GM19452 (cell line): ENCODE measurements around the gene RIBC2.
A peak's percentile ranks its signal among the peaks of the same experiment; 100 is the strongest.
"Not testable (repeated sequence)": the region's sequence is repeated elsewhere in the genome, so short reads cannot be mapped to it uniquely, and the experiment has no call there.

Experiments used
- ATAC-seq: cut with Tn5 transposase; IDR thresholded peaks from one replicate; pipeline ENCODE4 v1.9.1; 2021; ENCODE audit not compliant: unreplicated experiment

Gene RIBC2, protein sequence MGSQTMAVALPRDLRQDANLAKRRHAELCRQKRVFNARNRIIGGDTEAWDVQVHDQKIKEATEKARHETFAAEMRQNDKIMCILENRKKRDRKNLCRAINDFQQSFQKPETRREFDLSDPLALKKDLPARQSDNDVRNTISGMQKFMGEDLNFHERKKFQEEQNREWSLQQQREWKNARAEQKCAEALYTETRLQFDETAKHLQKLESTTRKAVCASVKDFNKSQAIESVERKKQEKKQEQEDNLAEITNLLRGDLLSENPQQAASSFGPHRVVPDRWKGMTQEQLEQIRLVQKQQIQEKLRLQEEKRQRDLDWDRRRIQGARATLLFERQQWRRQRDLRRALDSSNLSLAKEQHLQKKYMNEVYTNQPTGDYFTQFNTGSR

DNA sequence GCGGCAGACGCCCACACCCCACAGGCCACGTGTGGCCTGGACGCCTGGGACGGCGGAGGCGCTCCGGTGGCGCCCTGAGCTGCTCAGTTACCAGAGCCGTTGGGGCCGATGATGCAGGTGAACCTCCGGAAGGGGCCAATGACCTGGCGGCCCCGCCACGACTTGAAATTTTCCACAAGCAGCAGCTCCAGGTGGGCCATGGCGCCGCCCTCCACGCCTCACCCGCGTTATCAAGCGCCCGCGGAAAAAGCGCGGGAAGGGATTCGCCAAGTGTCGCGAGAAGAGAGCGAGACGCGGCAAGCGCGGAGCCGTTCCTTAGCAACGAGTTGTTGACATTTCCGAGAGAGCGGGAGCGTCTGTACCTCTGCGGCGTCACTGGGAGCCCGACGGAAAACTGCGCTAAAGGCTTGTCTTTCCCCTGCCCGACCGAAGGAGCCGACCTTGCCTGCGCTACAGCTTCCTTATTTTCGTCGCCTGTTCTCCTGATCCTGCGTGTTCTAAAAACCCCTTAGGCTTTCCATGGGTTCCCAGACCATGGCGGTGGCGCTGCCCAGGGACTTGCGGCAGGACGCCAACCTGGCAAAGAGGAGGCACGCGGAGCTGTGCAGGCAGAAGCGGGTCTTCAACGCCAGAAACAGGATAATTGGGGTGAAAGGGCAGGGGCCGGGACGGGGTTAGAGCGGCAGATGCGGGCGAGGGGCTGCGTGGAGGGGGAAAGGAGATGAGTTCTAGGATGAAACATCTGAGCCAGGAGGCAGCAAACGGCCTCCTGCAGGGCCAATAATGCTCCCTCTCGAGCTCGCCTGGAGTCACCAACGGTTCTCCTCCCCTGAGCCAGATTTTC lies at the start of gene RIBC2, which contains the start of gene SMC1B:
Gene RIBC2 (plus strand): TSS at position 326 of the 844 bp plus-strand sequence. CDS start 194 bp downstream, at position 520.
Gene SMC1B (minus strand): TSS at position 232 of the 844 bp plus-strand sequence. CDS start 32 bp downstream, at position 200.
- no peak for ATAC-seq

DNA sequence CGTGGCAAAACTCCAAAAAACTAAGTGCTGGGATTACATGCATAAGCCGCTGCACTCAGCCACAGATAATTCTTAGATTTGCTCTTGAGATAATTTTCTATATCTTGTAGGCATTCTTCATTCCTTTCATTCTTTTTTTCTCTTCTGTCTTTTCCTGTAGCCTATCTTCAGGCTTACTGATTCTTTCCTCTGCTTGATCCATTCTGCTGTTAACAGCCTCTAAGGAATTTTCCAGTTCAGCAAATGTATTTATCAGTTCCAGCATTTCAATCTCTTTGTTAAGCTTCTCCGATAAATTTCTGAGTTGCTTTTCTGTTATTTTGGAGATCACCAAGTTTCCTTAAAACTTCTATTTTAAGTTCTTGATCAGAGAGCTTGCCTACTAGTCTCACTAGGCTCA lies 46.8 kb upstream of the RIBC2 start:
- ATAC-seq = no peak

DNA sequence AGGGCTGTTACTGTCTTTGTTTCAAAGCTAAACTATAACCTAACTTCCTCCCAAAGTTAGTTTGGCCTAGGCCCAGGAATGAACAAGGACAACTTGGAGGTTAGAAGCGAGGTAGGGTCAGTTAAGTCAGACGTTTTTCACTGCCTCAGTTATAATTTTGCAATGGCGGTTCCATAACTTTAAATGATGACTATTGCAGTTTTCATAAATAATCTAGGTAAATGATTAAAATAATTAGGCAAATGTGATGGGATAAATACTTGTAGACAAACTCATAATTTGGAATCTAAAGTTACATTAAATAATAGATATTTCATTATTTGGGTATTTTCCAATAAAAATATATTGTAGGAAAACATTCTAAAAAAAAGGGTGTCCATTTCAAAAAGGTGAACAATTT lies 39.9 kb upstream of the RIBC2 start:
- ATAC-seq = not testable (repeated sequence)

DNA sequence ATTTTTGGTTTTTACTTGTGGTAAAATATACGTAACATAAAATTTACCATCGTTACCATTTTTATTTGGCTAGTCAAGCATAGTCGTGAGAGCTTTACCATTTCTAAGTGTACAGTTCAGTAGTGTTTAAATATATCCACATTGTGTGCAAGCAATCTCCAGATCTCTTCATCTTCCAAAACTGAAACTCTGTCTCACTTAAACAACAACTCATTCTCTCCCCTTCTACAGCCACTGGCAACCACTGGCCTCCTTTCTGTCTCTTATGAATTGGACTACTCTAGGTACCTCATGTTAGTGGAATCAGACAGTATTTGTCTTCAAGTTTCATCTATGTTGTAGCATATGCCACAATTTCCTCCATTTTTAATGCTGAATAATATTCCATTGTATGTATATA lies 37.5 kb upstream of the RIBC2 start:
- ATAC-seq = peak; percentile 64

DNA sequence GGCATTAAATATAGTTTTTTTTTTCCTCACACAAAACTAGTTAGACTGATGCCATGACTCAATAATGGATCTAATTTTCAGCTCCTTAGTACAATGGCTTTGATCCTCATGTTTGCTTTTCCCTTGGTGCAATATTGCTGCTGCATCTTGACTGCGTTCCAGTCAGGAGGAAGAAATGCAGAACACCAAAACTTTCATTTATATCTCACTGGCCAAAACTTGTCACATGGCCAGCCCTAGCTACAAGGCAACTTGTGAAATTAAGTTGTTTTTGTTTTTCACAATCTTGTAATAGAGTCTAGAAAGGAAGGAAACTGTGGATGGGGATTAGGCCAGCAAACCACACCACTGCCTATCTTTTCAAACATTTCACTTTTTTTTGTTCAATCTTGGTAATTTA lies 36.8 kb upstream of the RIBC2 start:
- no peak for ATAC-seq

DNA sequence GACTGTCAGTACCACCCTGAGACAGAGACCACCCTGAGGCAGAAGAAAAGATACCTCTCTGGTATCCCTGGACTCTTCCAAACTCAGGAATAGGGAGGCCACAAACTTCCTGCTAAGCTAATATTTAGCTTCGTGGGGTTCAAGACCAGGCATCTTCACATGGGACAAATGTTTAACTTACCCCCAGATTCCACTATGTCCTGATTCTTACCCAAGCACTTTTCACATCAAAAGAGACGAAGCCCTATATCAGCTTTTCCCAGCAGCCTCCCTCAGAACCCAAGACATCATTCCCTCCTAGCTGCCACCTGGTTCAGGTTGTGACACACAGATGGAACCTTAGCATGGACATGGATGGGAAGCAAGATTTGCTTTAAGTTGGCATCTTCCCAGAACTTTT lies 32.1 kb upstream of the RIBC2 start:
- ATAC-seq = no peak

DNA sequence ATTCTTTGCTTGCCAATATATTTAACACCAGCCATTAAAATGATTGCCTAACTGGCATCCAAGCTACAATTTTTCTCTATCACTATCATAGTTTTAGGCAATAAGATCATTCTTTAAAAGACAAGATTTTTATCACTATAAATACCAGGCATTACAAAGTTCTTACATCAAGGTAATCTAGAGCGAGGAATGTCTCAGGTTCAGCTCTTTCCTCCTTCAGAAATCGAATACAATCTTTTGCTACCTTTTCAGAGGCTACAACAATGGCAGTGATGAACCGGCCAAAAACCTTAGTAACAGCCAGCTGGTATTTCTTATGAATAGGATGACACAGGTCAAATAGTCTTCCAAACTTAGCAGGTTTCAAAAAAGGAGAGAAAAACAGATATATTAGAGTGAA lies 23.9 kb upstream of the RIBC2 start:
- no peak for ATAC-seq

DNA sequence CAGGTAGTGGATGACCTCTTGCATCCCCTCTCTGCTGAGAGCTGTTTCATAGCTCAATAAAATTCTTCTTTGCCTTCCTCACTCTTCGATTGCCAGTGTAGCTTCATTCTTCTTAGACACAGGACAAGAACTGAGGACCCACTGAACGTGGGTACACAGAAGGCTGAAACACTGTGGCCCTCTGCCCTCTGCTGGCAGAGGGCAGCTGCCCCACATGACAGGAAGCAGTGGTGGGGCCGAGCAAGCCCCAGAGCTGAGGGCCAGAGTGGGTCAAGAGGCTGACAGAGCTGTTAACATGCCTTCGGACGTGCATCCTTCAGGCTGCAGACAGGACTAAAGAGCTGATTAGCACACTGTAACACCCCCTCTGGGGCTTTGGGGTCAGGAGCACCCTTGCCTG lies 15.7 kb upstream of the RIBC2 start:
- ATAC-seq = no peak

DNA sequence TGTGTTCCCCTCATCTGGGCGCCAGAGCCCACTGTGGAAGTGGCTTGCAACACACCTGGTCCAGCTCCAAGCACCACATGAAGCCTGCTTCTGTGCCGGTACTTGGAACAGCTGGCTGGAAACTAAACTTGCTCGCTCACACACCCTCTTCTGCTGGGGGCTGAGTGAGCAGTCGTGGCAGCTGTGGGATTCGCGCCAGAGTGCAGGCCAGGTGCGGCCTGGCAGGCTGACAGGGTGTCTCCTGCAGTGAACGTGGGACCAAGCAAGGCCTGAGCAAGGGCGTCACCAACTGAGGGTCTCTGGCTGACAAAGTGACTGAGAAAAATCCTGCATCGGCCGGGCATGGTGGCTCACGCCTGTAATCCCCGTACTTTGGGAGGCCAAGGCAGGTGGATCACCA lies 15.3 kb upstream of the RIBC2 start:
- no peak for ATAC-seq

DNA sequence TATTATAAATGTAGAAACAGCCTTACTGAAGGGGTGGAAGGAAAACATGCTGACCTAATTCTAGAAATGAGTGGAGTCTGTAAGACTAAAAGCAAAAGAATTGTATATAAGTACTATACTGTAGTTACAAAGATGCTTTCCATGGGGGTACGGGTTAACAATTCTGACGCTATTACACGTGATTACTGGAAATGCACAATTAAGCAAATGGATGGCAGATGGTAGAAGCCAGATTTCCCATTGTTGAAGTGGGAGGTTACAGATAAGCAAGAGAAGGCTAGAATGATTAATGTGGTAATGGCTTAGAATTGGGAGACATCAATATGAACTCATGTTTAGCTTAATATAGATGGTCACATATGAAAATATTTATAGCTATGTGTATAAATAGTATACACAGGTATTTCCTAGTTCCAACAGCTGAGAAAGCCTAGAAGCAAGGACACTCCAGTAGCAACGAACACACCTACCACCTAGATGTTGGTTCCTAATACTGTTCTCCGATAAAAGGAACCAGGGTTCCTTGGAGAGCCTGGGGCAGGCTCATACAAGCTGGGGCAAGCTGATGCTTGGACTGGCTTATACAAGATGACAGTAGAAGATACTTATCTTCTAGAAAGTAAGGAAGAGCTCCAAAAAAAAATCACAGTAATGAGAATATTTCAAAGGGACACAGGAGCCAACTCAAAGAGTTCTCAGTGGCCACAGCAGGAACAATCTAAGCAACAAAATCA lies 13.6 kb upstream of the RIBC2 start:
- ATAC-seq = no peak

DNA sequence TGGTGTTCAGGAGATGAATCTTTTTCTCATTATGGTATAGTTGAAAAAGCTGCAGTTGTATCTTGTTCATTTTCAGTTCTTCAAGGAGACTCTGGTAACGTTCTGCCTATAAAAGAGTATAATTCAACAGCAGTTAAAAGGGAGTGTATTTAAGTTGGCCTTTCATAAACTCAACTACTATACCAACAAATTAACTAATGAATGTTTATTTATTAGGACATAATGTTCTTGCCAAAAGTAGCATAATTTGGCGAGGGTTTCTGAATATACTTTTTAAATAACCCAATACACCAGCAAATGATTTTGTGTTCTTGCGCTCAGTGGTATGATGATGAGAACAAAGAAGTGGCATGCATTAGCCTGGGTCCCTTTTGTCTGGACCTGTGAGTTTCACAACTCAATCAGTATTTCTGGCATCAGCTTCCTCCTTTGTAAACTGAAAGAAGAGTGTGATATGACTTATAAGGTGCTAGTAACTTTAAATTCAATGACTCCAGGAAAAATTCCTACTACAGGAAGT lies 11.0 kb upstream of the RIBC2 start:
- no peak for ATAC-seq

DNA sequence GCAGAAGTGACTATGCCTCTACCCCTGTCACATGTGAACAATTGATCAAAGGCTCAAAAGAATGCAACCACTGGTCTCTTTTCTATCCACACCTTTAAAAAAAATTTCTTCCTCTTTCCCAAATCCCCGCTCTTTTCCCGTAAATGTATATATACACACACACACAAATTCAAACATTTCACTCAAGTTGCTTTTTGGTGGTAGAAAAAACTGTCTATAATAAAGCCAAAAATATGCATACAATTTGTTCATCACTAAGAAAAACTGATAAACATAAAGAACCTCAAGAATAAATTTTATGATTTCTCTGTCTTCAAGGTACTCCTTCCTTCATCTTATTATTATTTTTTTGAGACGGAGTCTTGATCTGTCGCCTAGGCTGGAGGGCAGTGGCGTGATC lies 5.7 kb upstream of the RIBC2 start:
- ATAC-seq = no peak

DNA sequence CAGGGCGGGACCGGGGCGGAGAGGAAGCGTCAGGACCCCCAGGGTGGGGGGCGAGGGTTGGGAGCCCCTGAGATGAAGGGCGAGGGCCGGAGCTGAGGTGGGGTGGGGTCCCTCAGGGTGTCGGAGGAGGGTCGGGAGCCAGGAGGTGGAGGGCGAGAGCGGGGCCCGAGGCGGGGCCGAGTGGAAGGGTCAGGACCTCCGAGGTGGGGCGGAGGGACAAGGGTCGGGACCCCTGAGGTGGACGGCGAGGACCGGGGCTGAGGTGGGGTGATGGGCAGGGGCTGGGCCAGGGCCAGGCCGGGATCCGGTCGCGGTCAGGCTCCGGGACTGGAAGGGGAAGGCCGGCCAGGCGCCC lies 503 bp upstream of the RIBC2 start:
- no peak for ATAC-seq

DNA sequence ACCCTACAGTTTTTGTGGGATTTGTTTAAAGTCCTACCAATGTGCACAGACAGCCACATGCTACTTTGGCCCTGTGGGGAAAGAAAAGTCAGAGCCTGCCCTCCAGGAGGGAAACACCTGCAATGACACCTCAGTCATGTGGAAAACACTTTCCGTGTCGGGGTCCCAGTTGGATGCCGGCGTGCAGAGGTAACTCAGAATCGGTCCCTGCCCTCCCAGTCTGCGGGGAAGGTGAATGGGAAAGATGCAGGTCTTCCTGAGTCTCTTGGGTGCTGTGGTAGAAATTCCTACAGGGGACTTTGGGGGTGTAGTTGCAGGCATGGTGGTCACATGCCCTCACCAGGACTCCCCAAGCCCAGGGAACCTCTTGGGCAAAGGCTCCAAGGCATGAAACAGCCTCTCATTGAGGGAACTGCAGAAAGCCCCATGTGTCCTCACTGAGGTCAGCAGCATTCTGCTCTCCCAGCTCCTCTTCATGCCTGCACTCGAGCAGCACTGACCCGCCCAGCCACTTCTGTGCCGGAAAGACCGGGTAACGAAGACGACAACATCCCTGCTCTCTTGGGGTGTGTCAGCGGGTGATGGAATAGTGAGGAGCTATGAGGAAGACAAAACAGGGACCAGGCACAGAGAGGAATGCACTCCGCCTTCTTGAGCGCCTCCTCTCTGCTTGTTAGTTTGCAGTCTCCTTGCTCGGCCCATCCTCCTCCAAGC lies 4.7 kb downstream of the RIBC2 start:
- no peak for ATAC-seq

DNA sequence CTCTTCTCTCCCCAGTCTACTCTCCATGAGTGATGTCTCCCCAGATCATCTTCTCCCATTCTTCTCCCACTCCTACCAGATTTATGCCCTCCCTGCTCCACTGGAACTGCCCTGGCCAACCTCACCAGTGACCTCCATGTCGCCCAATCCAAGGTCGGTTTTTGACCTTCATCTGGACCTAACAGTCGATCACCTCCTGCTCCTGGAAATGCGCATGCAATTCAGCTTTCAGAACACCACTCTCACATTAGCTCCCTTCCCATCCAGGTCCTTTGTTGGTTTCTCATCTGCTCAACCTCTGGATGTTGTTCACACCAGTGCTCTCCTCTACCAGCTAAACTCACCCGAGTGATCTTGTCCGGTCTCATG lies 5.3 kb downstream of the RIBC2 start:
- ATAC-seq = no peak

DNA sequence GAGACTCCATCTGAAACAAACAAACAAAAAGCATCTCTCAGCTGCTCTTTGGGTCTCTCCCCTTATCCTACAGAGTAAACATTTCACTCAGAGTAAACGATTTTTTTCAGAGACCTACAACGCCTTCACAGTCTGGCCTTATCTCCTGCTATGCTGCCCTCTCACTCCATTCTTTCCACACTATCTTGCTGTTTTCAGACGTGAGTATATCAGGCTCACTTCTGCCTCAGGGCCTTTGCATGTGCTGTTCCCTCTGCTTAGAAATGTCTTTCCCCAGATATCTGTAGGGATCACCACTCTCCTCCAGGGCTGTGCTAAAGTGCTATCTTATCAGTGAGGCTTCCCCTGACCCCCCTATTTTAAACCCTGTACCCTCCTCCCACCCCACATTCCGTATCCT lies 6.5 kb downstream of the RIBC2 start:
- ATAC-seq = no peak

DNA sequence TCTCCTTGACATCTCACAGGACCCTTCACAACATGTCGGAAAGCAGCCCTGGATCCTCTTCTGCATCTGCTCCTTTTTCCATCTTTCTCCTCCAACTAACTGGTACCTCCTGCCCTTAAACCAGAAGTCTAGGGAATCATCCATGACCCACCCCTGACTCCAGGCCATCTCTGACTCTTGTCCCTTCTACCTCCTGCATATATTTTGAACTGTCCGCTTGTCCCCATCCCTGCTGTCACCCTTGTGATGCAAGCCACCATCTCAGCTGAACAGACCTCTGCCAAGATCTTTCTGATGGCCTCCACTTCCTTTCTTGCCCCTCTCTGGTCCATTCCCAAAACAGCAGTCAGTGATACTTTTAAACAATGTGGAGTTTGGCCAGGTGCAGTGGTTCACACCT lies 7.0 kb downstream of the RIBC2 start:
- ATAC-seq = no peak

DNA sequence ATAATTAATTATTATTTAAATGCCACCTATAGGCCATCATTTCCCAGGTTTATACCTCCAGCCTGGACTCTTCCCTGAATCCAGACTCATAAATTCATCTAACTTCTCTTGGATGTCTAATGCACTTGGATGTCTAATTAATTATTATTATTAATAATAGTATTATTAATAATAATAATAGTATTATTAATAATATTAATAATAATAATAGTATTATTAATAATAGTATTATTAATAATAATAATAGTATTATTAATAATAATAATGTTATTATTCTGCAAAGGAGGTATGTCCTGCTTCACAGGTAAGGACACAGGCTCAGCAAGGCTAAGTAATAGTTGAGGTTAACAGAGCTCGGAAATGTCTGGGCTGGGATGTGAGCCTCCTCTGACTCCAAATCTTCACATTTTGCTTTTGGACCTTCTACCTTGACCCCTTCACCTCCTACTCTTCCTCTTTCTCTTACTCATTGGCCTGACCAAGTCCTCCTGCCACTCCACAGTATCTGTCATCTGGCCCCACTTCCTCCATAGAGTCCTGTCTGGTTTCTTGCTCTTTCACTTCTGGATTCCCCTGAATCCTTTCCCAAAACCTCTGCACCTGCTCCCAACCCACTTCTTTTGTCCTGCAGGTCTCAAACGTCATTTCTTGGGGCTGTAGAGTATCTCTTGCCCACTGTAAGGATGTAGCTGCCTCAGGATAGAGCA lies 8.0 kb downstream of the RIBC2 start:
- ATAC-seq = no peak

DNA sequence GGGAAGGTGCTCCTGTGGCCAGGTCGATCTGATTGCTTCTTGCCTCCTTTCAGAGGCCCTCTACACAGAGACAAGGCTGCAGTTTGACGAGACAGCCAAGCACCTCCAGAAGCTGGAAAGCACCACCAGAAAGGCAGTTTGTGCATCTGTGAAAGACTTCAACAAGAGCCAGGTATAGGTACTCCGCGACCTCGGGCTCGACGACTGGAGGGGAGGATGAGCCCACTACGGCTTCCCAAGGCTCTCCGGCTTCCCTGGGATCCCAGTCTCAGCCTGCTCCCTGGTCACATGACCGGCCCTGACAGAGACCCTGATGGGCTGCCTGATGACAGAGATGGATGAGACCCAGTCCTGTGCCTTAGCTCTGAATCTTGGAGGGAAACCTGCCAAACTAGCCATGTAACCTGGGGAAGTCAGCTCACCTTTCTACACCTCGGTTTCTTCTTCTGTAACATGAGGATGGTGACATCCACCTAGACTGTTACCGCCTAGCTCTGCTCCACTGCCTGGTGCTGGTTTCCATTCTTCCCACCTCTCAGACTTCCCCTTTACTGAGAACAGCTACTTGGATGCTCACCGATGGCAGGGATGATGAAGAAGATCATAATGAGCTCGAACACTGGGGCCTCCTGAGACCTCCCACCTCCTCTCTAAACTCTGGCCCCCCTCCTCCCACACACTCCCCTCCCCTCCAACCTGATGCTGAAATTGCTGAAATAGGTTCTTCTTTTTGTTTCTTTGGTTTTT lies 8.9 kb downstream of the RIBC2 start:
- no peak for ATAC-seq
